ENCODE measurements around the gene PACRG.

PACRG gene

GRCh38 chr6:162706232-162706631, 21.5 kb upstream of the PACRG start:
- DNase-seq (ENCODE audit: low spot score) = no peak
- in situ Hi-C loops (cut with MboI; ENCODE audit: low pct_unique_long_range_greater_than_20kb, low sequenced_read_pairs, unreplicated experiment) = no loop called here
- TF ChIP-seq, protein P1, sequence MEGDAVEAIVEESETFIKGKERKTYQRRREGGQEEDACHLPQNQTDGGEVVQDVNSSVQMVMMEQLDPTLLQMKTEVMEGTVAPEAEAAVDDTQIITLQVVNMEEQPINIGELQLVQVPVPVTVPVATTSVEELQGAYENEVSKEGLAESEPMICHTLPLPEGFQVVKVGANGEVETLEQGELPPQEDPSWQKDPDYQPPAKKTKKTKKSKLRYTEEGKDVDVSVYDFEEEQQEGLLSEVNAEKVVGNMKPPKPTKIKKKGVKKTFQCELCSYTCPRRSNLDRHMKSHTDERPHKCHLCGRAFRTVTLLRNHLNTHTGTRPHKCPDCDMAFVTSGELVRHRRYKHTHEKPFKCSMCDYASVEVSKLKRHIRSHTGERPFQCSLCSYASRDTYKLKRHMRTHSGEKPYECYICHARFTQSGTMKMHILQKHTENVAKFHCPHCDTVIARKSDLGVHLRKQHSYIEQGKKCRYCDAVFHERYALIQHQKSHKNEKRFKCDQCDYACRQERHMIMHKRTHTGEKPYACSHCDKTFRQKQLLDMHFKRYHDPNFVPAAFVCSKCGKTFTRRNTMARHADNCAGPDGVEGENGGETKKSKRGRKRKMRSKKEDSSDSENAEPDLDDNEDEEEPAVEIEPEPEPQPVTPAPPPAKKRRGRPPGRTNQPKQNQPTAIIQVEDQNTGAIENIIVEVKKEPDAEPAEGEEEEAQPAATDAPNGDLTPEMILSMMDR (IDR thresholded peaks at IDR 0.05; ENCODE audit: extremely low read depth, insufficient read depth, missing control alignments) = no peak

GRCh38 chr6:162708971-162709370, 18.8 kb upstream of the PACRG start:
- in situ Hi-C loops (cut with MboI; ENCODE audit: low pct_unique_long_range_greater_than_20kb, low sequenced_read_pairs, unreplicated experiment) = no loop called here
- DNase-seq (ENCODE audit: low spot score) = no peak
- TF ChIP-seq, protein P1 (IDR thresholded peaks at IDR 0.05; ENCODE audit: extremely low read depth, insufficient read depth, missing control alignments) = no peak

DNA sequence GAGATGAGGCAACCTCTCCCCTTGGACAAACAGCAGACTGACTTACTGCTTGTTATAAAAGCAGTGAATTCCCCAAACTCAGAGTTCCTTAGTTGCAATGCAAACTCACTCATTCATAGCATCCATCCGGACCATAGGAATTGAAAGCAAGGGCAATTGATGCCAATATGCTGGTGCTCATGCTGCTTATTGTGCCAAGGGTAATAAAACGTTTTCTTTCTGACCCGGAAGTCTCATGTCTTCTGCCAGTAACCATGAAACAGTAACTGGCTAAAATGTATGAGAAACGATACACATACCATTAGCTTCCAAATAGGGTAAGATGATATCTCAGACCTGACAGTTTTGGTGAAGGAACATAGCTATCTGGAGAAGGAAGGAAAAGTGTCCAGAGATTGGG, 18.3 kb upstream of the PACRG start:
- no peak for DNase-seq (ENCODE audit: low spot score)
- in situ Hi-C loops (cut with MboI; ENCODE audit: low pct_unique_long_range_greater_than_20kb, low sequenced_read_pairs, unreplicated experiment) = no loop called here

GRCh38 chr6:162710419-162710818, 17.4 kb upstream of the PACRG start:
- TF ChIP-seq, protein P1 (IDR thresholded peaks at IDR 0.05; ENCODE audit: extremely low read depth, insufficient read depth, missing control alignments) = no peak
- in situ Hi-C loops (cut with MboI; ENCODE audit: low pct_unique_long_range_greater_than_20kb, low sequenced_read_pairs, unreplicated experiment) = no loop called here
- no peak for DNase-seq (ENCODE audit: low spot score)

More for the DNA sequence above, 18.3 kb upstream of the PACRG start:
- TF ChIP-seq, protein P1 (IDR thresholded peaks at IDR 0.05; ENCODE audit: extremely low read depth, insufficient read depth, missing control alignments) = no peak

DNA sequence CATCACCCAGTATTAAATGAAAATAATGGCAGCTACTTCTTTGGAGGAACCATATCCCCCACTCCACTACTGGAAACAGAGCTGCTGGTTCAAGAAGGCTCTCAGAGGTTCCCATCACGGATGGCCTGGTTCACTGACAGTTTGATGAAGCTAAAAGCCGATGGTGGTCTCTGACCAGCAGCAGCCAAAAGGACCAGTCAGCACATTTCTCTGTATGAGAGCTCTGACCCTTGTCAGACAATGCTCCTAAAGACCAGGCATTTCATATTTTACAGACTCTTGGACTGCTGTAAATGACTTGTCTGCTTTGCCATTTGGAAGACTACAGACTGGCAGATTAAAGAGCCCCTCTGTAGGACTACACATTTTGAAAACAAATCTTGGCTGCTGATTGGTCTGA, 16.8 kb upstream of the PACRG start:
- TF ChIP-seq, protein P1 (IDR thresholded peaks at IDR 0.05; ENCODE audit: extremely low read depth, insufficient read depth, missing control alignments) = no peak
- DNase-seq (ENCODE audit: low spot score) = no peak
- in situ Hi-C loops (cut with MboI; ENCODE audit: low pct_unique_long_range_greater_than_20kb, low sequenced_read_pairs, unreplicated experiment) = no loop called here

DNA sequence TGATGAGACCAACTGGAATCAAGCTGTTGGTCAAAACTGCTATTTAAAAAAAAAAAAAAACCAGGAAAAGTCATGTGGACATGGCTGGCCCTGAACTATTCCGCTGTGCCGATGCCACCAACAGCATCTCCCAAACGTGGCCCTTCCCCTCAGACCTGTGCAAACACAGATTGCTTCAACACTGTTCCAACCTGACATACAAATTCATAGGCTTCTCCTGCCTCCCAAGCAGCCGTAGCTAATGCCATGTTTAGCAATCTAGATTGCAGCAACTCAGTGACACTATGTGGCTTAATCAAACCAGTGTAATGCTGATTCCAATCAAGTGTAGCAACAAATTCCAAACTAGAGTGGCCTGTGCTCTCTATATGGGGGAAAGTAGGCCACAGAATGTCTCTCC, 16.4 kb upstream of the PACRG start:
- in situ Hi-C loops (cut with MboI; ENCODE audit: low pct_unique_long_range_greater_than_20kb, low sequenced_read_pairs, unreplicated experiment) = no loop called here

More for the DNA sequence above, 16.4 kb upstream of the PACRG start:
- DNase-seq (ENCODE audit: low spot score) = no peak
- TF ChIP-seq, protein P1 (IDR thresholded peaks at IDR 0.05; ENCODE audit: extremely low read depth, insufficient read depth, missing control alignments) = no peak

Measured in GM13977 (cell line).